K562 (cell line): ENCODE data around the gene C22orf39. TPM values are rescaled to one million over a fixed set of nuclear protein-coding genes. Genes with fewer than 3 reads are reported as not detected.

Experiments
- BCL6 ChIP-seq: fragments of 250-450 bp; sonication (Bioruptor Pico); IDR thresholded peaks from 2 replicates; pipeline ENCODE4 v1.4.0; 2020
- BRD4 ChIP-seq: fragments of 200-600 bp; sonication (generic); IDR thresholded peaks from 2 replicates; pipeline ENCODE4 v1.6.1; 2017; ENCODE audit warnings: inconsistent platforms
- CBFA2T3 ChIP-seq: fragments of 450-650 bp; IDR thresholded peaks from 2 replicates; pipeline ENCODE4 v1.6.1; 2017
- CREB1 ChIP-seq, 2 experiments: sonication (generic) in 1 of 2; formaldehyde crosslinking in 1 of 2; IDR thresholded peaks; 2 replicates each; pipeline versions ENCODE4 v1.6.1 to v1.8.0; 2012 to 2022; ENCODE audit warnings: inconsistent platforms in 1 of 2, mild to moderate bottlenecking in 1 of 2, missing genetic modification reagents in 1 of 2, moderate library complexity in 1 of 2
- GTF2A2 ChIP-seq: IDR thresholded peaks from 2 replicates; pipeline ENCODE4 v1.6.1; 2016; ENCODE audit warnings: mild to moderate bottlenecking, missing genetic modification characterization, missing compliant biosample characterization
- KDM5B ChIP-seq: fragments of 200-600 bp; sonication (generic); IDR thresholded peaks from 2 replicates; pipeline ENCODE4 v1.6.1; 2012; ENCODE audit warnings: low read depth, mild to moderate bottlenecking, moderate library complexity, low read length, control low read depth, inconsistent platforms; ENCODE audit not compliant: insufficient replicate concordance
- MAZ ChIP-seq, 2 experiments: fragments of 450-650 bp in 1 of 2; sonication (generic) in 1 of 2; formaldehyde crosslinking; IDR thresholded peaks in 1 of 2; conservative IDR thresholded peaks in 1 of 2; 2 replicates each; pipeline versions ENCODE4 v1.4.0 to v1.5.0; 2020; ENCODE audit warnings: mild to moderate bottlenecking in 1 of 2, missing genetic modification reagents in 1 of 2
- MYC ChIP-seq, 2 experiments: fragments of 250-450 bp in 1 of 2; sonication (Bioruptor Pico) in 1 of 2; IDR thresholded peaks; 2 replicates each; pipeline versions ENCODE4 v1.5.1 to v1.6.1; 2012 to 2021; ENCODE audit warnings: low read depth in 2 of 2, borderline replicate concordance in 1 of 2, improper control_type of control experiment in 1 of 2, low read length in 1 of 2, mild to moderate bottlenecking in 1 of 2, moderate library complexity in 1 of 2
- NFE2 ChIP-seq: IDR thresholded peaks from 2 replicates; pipeline ENCODE4 v1.6.1; 2014; ENCODE audit warnings: antibody characterized with exemption, low read depth
- PTTG1 ChIP-seq: fragments of 450-650 bp; IDR thresholded peaks from 2 replicates; pipeline ENCODE4 v1.6.1; 2016; ENCODE audit warnings: low read depth, mild to moderate bottlenecking, missing genetic modification characterization, missing compliant biosample characterization
- SRSF3 ChIP-seq: fragments of 200-400 bp; formaldehyde crosslinking; IDR thresholded peaks from 2 replicates; pipeline ENCODE4 v1.6.1; 2016; ENCODE audit warnings: mild to moderate bottlenecking, low read length, moderate library complexity; ENCODE audit not compliant: insufficient read depth
- TAF7 ChIP-seq: fragments of 450-650 bp; IDR thresholded peaks from 2 replicates; pipeline ENCODE4 v1.6.1; 2016; ENCODE audit warnings: missing genetic modification characterization, missing compliant biosample characterization
- TBL1XR1 ChIP-seq, 2 experiments: IDR thresholded peaks; 2 replicates each; pipeline ENCODE4 v1.6.1; 2012; ENCODE audit warnings: improper control_type of control experiment in 2 of 2, low read length in 2 of 2, mild to moderate bottlenecking in 1 of 2
- TCF7L2 ChIP-seq: fragments of 150-350 bp; IDR thresholded peaks from 2 replicates; pipeline ENCODE4 v1.6.1; 2016; ENCODE audit warnings: low read depth, mild to moderate bottlenecking, low read length, moderate library complexity
- TSC22D4 ChIP-seq: fragments of 450-650 bp; IDR thresholded peaks from 2 replicates; pipeline ENCODE4 v1.6.1; 2016; ENCODE audit warnings: missing genetic modification characterization, missing biosample characterization, control low read depth
- ZNF121 ChIP-seq: sonication (generic); formaldehyde crosslinking; conservative IDR thresholded peaks from 2 replicates; pipeline ENCODE4 v1.8.0; 2022; ENCODE audit warnings: missing genetic modification reagents
- ZNF785 ChIP-seq: fragments of 250-450 bp; sonication (Bioruptor Pico); IDR thresholded peaks from 2 replicates; pipeline ENCODE4 v1.4.0; 2020; ENCODE audit warnings: mild to moderate bottlenecking
- polyA plus RNA-seq, 8 experiments: library from polyadenylated mRNA; depleted of rRNA in 4 of 8; stranded (reverse) in 5 of 8; unstranded in 3 of 8; fragments of >200 nt; fragmentation: Nextera tagmentation in 2 of 8; fragmentation: Illumina TruSeq in 1 of 8; extraction: Ambion mirVana in 2 of 8; extraction: Trizol in 1 of 8; gene quantifications; 2 replicates each; pipeline versions ENCODE4 v1.2.1 to v1.2.3, GENCODE V29; 2011 to 2014; ENCODE audit warnings: inconsistent platforms in 1 of 8, missing spikeins in 1 of 8
- total RNA-seq, 7 experiments: library from RNA; depleted of rRNA in 6 of 7; stranded (reverse); fragments of >200 nt in 6 of 7; fragmentation: Illumina TruSeq in 2 of 7; extraction: Trizol in 2 of 7; gene quantifications; 2 replicates each; pipeline versions ENCODE4 v1.2.1 to v1.2.3, GENCODE V29; 2011 to 2021; ENCODE audit warnings: low replicate concordance in 1 of 7
- TF ChIP-seq, protein P1 (sequence below): fragments of 250-450 bp; sonication (Bioruptor Pico); IDR thresholded peaks from 2 replicates; pipeline ENCODE4 v1.4.0; 2020
- TF ChIP-seq, protein P2 (sequence below): fragments of 450-650 bp; IDR thresholded peaks from 2 replicates; pipeline ENCODE4 v1.6.1; 2018; ENCODE audit warnings: mild to moderate bottlenecking, low read depth; ENCODE audit not compliant: partially characterized antibody
- TF ChIP-seq, protein P3 (sequence below): sonication (generic); formaldehyde crosslinking; IDR thresholded peaks from 2 replicates; pipeline ENCODE4 v1.8.1; 2023; ENCODE audit warnings: mild to moderate bottlenecking, missing genetic modification reagents, moderate library complexity
- TF ChIP-seq, protein P4 (sequence below): fragments of 250-450 bp; sonication (Bioruptor Pico); IDR thresholded peaks from 2 replicates; pipeline ENCODE4 v1.8.0; 2021; ENCODE audit warnings: moderate library complexity, mild to moderate bottlenecking, inconsistent platforms

The C22orf39 gene
- total and polyA plus RNA-seq, 9 of the 15 experiments (the other 6 are each of a cell fraction or from before 2014, with no cell fraction given) = 20.4 to 139 (median 66.8) TPM

DNA sequence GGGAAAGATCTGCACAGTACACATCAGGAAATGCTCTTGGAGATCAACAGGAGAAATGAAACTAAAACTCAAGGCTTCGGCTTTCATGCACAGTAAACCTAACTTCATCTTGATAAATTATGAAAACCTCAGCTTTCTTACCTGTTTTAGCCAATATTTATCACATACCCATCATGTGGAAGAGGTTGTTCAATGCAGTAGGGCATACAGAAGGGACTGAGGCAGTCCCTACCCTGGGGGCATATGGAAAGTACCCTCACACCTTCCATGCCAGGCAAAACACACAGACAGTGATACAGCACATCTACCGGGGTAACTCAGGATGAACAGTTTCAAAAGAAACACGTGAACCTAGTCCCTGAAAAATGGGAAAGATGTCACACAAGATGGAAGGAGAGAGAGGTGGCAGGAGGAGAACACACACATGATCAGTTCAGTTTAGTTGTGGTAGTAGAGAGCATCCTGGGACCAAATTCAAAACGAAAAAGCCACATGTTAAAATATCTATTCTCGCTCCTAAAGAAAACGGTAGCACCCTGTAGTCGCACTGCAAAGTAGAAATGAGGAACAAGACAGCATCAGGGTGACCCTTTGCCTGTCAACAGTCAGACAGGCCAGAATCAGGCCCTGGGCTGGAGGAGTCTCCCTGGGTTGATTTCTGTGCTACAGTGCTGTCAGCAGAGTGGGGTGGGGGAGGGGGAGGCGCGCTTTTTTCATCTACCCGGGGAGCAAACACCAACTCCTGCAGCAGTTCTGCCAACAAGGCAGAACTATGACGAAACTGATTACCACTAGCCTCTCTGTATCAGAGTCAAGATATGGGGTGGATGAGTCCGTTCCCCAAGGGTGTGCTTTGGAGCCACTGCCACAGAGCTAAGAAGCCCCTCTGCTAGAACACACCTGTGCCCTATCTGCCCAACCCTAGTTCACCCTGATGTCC, 17.3 kb downstream of the C22orf39 start (continued):
- TF ChIP-seq, protein P1, sequence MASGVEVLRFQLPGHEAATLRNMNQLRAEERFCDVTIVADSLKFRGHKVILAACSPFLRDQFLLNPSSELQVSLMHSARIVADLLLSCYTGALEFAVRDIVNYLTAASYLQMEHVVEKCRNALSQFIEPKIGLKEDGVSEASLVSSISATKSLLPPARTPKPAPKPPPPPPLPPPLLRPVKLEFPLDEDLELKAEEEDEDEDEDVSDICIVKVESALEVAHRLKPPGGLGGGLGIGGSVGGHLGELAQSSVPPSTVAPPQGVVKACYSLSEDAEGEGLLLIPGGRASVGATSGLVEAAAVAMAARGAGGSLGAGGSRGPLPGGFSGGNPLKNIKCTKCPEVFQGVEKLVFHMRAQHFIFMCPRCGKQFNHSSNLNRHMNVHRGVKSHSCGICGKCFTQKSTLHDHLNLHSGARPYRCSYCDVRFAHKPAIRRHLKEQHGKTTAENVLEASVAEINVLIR (CRISPR knock-in tag) = 0 out of 2 replicates have a peak, but pooled peaks have one; percentile 51
- TF ChIP-seq BRD4 = peak; percentile 58; the same call in 1 of the 2 replicates
- TF ChIP-seq SRSF3 = no peak
- TF ChIP-seq PTTG1 (tag) = no peak
- TF ChIP-seq CBFA2T3 = no peak
- TF ChIP-seq CREB1 (IDR thresholded peaks at IDR 0.05) = no peak
- no peak for TF ChIP-seq CREB1 (CRISPR knock-in tag; IDR thresholded peaks at IDR 0.05)
- TF ChIP-seq, protein P2, sequence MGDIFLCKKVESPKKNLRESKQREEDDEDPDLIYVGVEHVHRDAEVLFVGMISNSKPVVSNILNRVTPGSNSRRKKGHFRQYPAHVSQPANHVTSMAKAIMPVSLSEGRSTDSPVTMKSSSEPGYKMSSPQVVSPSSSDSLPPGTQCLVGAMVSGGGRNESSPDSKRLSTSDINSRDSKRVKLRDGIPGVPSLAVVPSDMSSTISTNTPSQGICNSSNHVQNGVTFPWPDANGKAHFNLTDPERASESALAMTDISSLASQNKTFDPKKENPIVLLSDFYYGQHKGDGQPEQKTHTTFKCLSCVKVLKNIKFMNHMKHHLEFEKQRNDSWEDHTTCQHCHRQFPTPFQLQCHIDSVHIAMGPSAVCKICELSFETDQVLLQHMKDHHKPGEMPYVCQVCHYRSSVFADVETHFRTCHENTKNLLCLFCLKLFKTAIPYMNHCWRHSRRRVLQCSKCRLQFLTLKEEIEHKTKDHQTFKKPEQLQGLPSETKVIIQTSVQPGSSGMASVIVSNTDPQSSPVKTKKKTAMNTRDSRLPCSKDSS = no peak
- TF ChIP-seq, protein P3, sequence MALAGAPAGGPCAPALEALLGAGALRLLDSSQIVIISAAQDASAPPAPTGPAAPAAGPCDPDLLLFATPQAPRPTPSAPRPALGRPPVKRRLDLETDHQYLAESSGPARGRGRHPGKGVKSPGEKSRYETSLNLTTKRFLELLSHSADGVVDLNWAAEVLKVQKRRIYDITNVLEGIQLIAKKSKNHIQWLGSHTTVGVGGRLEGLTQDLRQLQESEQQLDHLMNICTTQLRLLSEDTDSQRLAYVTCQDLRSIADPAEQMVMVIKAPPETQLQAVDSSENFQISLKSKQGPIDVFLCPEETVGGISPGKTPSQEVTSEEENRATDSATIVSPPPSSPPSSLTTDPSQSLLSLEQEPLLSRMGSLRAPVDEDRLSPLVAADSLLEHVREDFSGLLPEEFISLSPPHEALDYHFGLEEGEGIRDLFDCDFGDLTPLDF = no peak; the same call in 1 of the 2 replicates
- no peak for TF ChIP-seq NFE2
- no peak for TF ChIP-seq BCL6
- TF ChIP-seq TBL1XR1 (IDR thresholded peaks at IDR 0.05; ENCODE audit: low read length in 2 of 2) = peak in 1 of 2 experiments; percentile 80; a peak in 2 of 4 replicates
- TF ChIP-seq ZNF785 (CRISPR knock-in tag) = no peak
- 0 out of 2 replicates have a peak, but pooled peaks have one; percentile 8 for TF ChIP-seq TAF7 (tag)
- peak; percentile 45 for TF ChIP-seq KDM5B
- TF ChIP-seq MYC (IDR thresholded peaks at IDR 0.05; ENCODE audit: low read depth, low read length) = peak; percentile 13; the same call in 1 of the 2 replicates
- TF ChIP-seq MYC (CRISPR knock-in tag; IDR thresholded peaks at IDR 0.05; ENCODE audit: borderline replicate concordance, low read depth) = no peak
- TF ChIP-seq GTF2A2 (tag) = no peak
- TF ChIP-seq, protein P4, sequence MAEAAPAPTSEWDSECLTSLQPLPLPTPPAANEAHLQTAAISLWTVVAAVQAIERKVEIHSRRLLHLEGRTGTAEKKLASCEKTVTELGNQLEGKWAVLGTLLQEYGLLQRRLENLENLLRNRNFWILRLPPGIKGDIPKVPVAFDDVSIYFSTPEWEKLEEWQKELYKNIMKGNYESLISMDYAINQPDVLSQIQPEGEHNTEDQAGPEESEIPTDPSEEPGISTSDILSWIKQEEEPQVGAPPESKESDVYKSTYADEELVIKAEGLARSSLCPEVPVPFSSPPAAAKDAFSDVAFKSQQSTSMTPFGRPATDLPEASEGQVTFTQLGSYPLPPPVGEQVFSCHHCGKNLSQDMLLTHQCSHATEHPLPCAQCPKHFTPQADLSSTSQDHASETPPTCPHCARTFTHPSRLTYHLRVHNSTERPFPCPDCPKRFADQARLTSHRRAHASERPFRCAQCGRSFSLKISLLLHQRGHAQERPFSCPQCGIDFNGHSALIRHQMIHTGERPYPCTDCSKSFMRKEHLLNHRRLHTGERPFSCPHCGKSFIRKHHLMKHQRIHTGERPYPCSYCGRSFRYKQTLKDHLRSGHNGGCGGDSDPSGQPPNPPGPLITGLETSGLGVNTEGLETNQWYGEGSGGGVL (CRISPR knock-in tag) = no peak
- TF ChIP-seq MAZ (CRISPR knock-in tag; conservative IDR thresholded peaks at IDR 0.05 in 1 of 2, IDR thresholded peaks at IDR 0.05 in 1 of 2) = peak in 1 of 2 experiments; percentile 38; a peak in 2 of 4 replicates
- no peak for TF ChIP-seq TCF7L2
- peak; percentile 5; the same call in 1 of the 2 replicates for TF ChIP-seq TSC22D4
- no peak for TF ChIP-seq ZNF121 (CRISPR knock-in tag)
